ENCODE measurements around the gene CCNT2.

- TF ChIP-seq CTCF (conservative IDR thresholded peaks at IDR 0.05; ENCODE audit: low read length) (no peak), EZH2phosphoT487 (IDR thresholded peaks at IDR 0.05; ENCODE audit: borderline replicate concordance) (no peak)
Observed at GRCh38 chr2:134899204-134899603, 19.4 kb upstream of the CCNT2 start.
